SK-N-SH (cell line): Measurements from ENCODE around the gene STX1A. TPM values are rescaled to one million over a fixed set of nuclear protein-coding genes. Genes with fewer than 3 reads are reported as not detected.

Experiments
- CTCF ChIA-PET: fragments of 300-600, 350-600 bp; formaldehyde crosslinking; extraction: SDS; loops from one replicate; lab custom pipeline; 2021; lab: Yijun Ruan, JAX
- POLR2A ChIA-PET: fragments of 350-600 bp; sonication (Branson Sonifier 250); formaldehyde crosslinking; extraction: SDS; loops from one replicate; lab custom pipeline; 2020; ENCODE audit warnings: antibody characterized with exemption, inconsistent platforms; lab: Yijun Ruan, JAX
- DNase-seq: peaks from one replicate; pipeline ENCODE4 v3.0.0; 2012
- H2AFZ ChIP-seq: fragments of 200-600 bp; sonication (generic); 2 replicates; pipeline ENCODE4 v1.8.1; 2016; ENCODE audit warnings: antibody characterized with exemption, mild to moderate bottlenecking, low read depth
- H3F3A ChIP-seq: fragments of 200-600 bp; sonication (generic); replicated peaks from 2 replicates; pipeline ENCODE3; 2016; ENCODE audit warnings: antibody characterized with exemption, mild to moderate bottlenecking; ENCODE audit not compliant: insufficient read depth
- H3K27ac ChIP-seq, 2 experiments: fragments of 200-500 bp in 1 of 2; fragments of 200-600 bp in 1 of 2; sonication (Bioruptor generic) in 1 of 2; sonication (generic), shearing (Covaris generic) in 1 of 2; 2 replicates each; pipeline versions ENCODE4 v1.5.1 to v1.6.1; 2014 to 2016; ENCODE audit warnings: low read depth in 2 of 2, inconsistent platforms in 1 of 2, low read length in 1 of 2, mild to moderate bottlenecking in 1 of 2, mixed read lengths in 1 of 2
- H3K27me3 ChIP-seq: fragments of 200-600 bp; sonication (generic), shearing (Covaris generic); 2 replicates; pipeline ENCODE4 v1.6.1; 2016; ENCODE audit warnings: mixed run types; ENCODE audit not compliant: insufficient read depth
- H3K36me3 ChIP-seq, 2 experiments: fragments of 200-500 bp in 1 of 2; fragments of 200-600 bp in 1 of 2; sonication (Bioruptor generic) in 1 of 2; sonication (generic) in 1 of 2; replicated peaks in 1 of 2; 2 replicates each; pipeline versions ENCODE3 to v1.5.1; 2014 to 2016; ENCODE audit warnings: low read length in 1 of 2, mild to moderate bottlenecking in 1 of 2; ENCODE audit not compliant: insufficient read depth in 2 of 2, control insufficient read depth in 1 of 2
- H3K4me1 ChIP-seq, 2 experiments: fragments of 200-500 bp in 1 of 2; fragments of 200-600 bp in 1 of 2; sonication (Bioruptor generic) in 1 of 2; sonication (generic), shearing (Covaris generic) in 1 of 2; 2 replicates each; pipeline versions ENCODE4 v1.5.1 to v1.6.1; 2014 to 2016; ENCODE audit warnings: low read depth in 1 of 2, low read length in 1 of 2, mixed run types in 1 of 2; ENCODE audit not compliant: insufficient read depth in 2 of 2, control insufficient read depth in 1 of 2
- H3K4me2 ChIP-seq: fragments of 200-600 bp; sonication (generic), shearing (Covaris generic); 2 replicates; pipeline ENCODE4 v1.6.1; 2017; ENCODE audit warnings: mixed run types
- H3K4me3 ChIP-seq, 2 experiments: fragments of 200-500 bp in 1 of 2; fragments of 200-600 bp in 1 of 2; sonication (Bioruptor generic) in 1 of 2; sonication (generic), shearing (Covaris generic) in 1 of 2; 2 replicates each; pipeline versions ENCODE4 v1.5.1 to v1.8.1; 2014 to 2016; ENCODE audit warnings: low read depth in 2 of 2, inconsistent platforms in 1 of 2, low read length in 1 of 2, mild to moderate bottlenecking in 1 of 2, mixed read lengths in 1 of 2, moderate library complexity in 1 of 2
- H3K79me2 ChIP-seq: fragments of 200-600 bp; sonication (generic); 2 replicates; pipeline ENCODE4 v1.8.1; 2017; ENCODE audit warnings: mild to moderate bottlenecking; ENCODE audit not compliant: insufficient read depth
- H3K9ac ChIP-seq: fragments of 200-600 bp; sonication (generic); 2 replicates; pipeline ENCODE4 v1.6.1; 2017; ENCODE audit warnings: mixed run types
- H3K9me2 ChIP-seq: fragments of 200-600 bp; sonication (generic); 2 replicates; pipeline ENCODE4 v1.6.1; 2017; ENCODE audit warnings: mixed run types
- H3K9me3 ChIP-seq: fragments of 200-600 bp; sonication (generic); 2 replicates; pipeline ENCODE4 v1.6.1; 2017; ENCODE audit warnings: mixed run types, mild to moderate bottlenecking, moderate library complexity
- H4K20me1 ChIP-seq: fragments of 200-600 bp; sonication (generic); 2 replicates; pipeline ENCODE4 v1.6.1; 2017; ENCODE audit warnings: mild to moderate bottlenecking, mixed run types; ENCODE audit not compliant: insufficient read depth
- CHD2 ChIP-seq: fragments of 150-350 bp; IDR thresholded peaks from 2 replicates; pipeline ENCODE4 v1.6.1; 2018; ENCODE audit warnings: low read length; ENCODE audit not compliant: partially characterized antibody
- ELF1 ChIP-seq: IDR thresholded peaks from 2 replicates; pipeline ENCODE4 v1.4.0; 2012
- EP300 ChIP-seq, 2 experiments: IDR thresholded peaks; 2 replicates each; pipeline versions ENCODE4 v1.4.0 to v1.6.1; 2012; ENCODE audit warnings: borderline replicate concordance in 1 of 2, low read depth in 1 of 2, low read length in 1 of 2
- EZH2phosphoT487 ChIP-seq: fragments of 200-600 bp; sonication (generic); IDR thresholded peaks from 2 replicates; pipeline ENCODE4 v1.6.1; 2017; ENCODE audit warnings: low read depth, mixed run types, mild to moderate bottlenecking, antibody characterized with exemption, moderate library complexity, borderline replicate concordance
- FOSL2 ChIP-seq: IDR thresholded peaks from 2 replicates; pipeline ENCODE4 v1.4.0; 2012; ENCODE audit warnings: low read depth, mild to moderate bottlenecking, moderate library complexity, borderline replicate concordance
- GABPA ChIP-seq: IDR thresholded peaks from 2 replicates; pipeline ENCODE4 v1.4.0; 2012; ENCODE audit warnings: low read depth, mild to moderate bottlenecking
- GATA2 ChIP-seq: sonication (generic); formaldehyde crosslinking; IDR thresholded peaks from 2 replicates; pipeline ENCODE4 v1.5.0; 2020; ENCODE audit warnings: mild to moderate bottlenecking, missing genetic modification reagents
- MEF2A ChIP-seq: IDR thresholded peaks from 2 replicates; pipeline ENCODE4 v1.4.0; 2012; ENCODE audit warnings: low read depth, borderline replicate concordance
- NFIC ChIP-seq: IDR thresholded peaks from 2 replicates; pipeline ENCODE4 v1.4.0; 2012; ENCODE audit warnings: borderline replicate concordance
- NRF1 ChIP-seq: IDR thresholded peaks from 2 replicates; pipeline ENCODE4 v1.6.1; 2012; ENCODE audit warnings: low read depth, mild to moderate bottlenecking, low read length
- POLR2AphosphoS5 ChIP-seq: IDR thresholded peaks from 2 replicates; pipeline ENCODE4 v1.6.1; 2012; ENCODE audit warnings: low read depth, low read length
- RFX5 ChIP-seq: IDR thresholded peaks from 2 replicates; pipeline ENCODE4 v1.6.1; 2012; ENCODE audit warnings: mild to moderate bottlenecking, improper control_type of control experiment, low read length
- SIN3A ChIP-seq: IDR thresholded peaks from 2 replicates; pipeline ENCODE4 v1.6.1; 2012; ENCODE audit warnings: low read depth, mild to moderate bottlenecking, low read length, moderate library complexity, borderline replicate concordance
- SMC3 ChIP-seq: IDR thresholded peaks from 2 replicates; pipeline ENCODE4 v1.6.1; 2012; ENCODE audit warnings: low read depth, low read length, improper control_type of control experiment
- TCF12 ChIP-seq: IDR thresholded peaks from 2 replicates; pipeline ENCODE4 v1.4.0; 2012
- TEAD4 ChIP-seq: IDR thresholded peaks from 2 replicates; pipeline ENCODE4 v1.4.0; 2012; ENCODE audit warnings: mild to moderate bottlenecking, borderline replicate concordance; ENCODE audit not compliant: insufficient read depth
- WGBS: methylation state at CpG from one replicate; pipeline ENCODE4 v1.1.6; 2017; ENCODE audit warnings: low lambda C conversion rate; 5-methylcytosine and 5-hydroxymethylcytosine counted together
- polyA plus RNA-seq, 3 experiments: library from polyadenylated mRNA; depleted of rRNA; stranded (reverse); fragments of >200 nt; gene quantifications; 2 replicates each; pipeline ENCODE4 v1.2.3, GENCODE V29; 2012
- TF ChIP-seq, protein P1 (sequence below): fragments of 200-600 bp; sonication (generic); IDR thresholded peaks from 2 replicates; pipeline ENCODE4 v1.6.1; 2017; ENCODE audit warnings: antibody characterized with exemption, mild to moderate bottlenecking, moderate library complexity
- TF ChIP-seq, protein P2 (sequence below): IDR thresholded peaks from 2 replicates; pipeline ENCODE4 v1.4.0; 2012; ENCODE audit warnings: low read depth, borderline replicate concordance
- TF ChIP-seq, protein P3 (sequence below): IDR thresholded peaks from 2 replicates; pipeline ENCODE4 v1.4.0; 2012; ENCODE audit warnings: low read depth, borderline replicate concordance
- TF ChIP-seq, protein P4 (sequence below): fragments of 150-350 bp; IDR thresholded peaks from 2 replicates; pipeline ENCODE4 v1.6.1; 2017; ENCODE audit warnings: antibody characterized with exemption, low read length, low read depth, borderline replicate concordance
- TF ChIP-seq, protein P5 (sequence below): IDR thresholded peaks from 2 replicates; pipeline ENCODE4 v1.4.0; 2012; ENCODE audit warnings: low read depth
- TF ChIP-seq, protein P6 (sequence below): IDR thresholded peaks from 2 replicates; pipeline ENCODE4; 2012

STX1A gene
- polyA plus RNA-seq, 1 of the 3 experiments (the other 2 are of a cell fraction): 91.1 TPM

DNA sequence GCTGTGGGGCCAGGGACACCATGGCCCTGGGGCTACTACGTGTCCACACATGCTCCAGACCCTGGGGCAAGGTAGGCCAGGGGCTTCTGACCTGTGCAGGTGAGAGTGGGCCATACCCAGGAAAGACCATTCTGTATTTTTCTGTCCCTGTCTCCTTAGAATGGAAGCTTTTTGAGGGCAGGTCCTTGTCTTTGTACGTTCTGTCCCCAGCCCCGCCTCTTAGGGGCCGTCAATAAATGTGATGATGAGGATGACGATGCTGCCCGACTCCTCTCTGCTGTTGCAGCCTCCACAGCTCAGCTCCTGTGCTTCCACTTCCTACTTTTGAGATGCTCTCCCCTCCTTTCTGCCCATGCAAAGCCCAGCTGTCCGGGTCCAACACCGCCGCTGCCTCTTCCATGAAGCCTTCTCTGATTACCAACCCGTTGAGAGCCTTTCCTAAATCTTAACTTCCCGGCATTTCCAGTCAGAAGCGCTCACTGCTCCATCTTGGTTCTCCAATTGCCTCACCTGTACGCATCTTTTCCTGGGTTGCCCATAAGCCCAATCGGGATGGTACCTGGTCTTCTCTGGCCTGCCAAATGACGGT, 47.5 kb downstream of the STX1A start:
- CTCF ChIA-PET: interaction anchor here (0.8 to 5.7 kb wide), 4 partner anchors 29 to 65 kb away, joined by 3 to 30 read pairs (median 17); no protein-coding TSS in a partner anchor
- H4K20me1 ChIP-seq: no peaks in the 10 kb centered on the region
- POLR2A ChIA-PET: no interaction called here

DNA sequence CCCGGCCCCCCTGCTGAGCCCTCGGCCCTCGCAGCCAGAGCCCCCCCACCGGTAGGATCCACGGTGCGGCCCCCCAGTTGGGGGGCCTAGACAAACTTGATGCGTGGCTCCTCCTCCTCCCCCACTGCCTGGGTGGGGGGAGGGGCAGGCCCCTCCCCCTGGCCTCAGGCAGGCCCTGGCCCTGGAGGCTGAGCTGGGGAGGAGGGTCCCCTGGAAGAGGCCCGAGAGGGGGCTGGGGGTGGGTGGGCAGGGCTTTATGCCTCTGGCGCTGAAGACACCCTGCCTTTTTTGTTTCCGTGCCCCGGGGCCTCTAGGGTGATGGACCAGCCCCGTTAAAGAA, 48.2 kb downstream of the STX1A start:
- Histone ChIP-seq H3K9ac (no peak overlapping the region), H3K27me3 (no peaks in the 10 kb centered on the region), H3K79me2 (0 out of 2 replicates have a peak, but pooled peaks cover 4% of the 10 kb centered on the region), H4K20me1 (no peaks in the 10 kb centered on the region), H3K4me1 (peaks cover 0 to 8% of the 10 kb centered on the region in 2 experiments; a peak in 1 of 4 replicates), H2AFZ (no peak overlapping the region), H3K9me3 (no peaks in the 10 kb centered on the region), H3K4me2 (no peak overlapping the region), H3K36me3 (peaks cover 0 to 2% of the 10 kb centered on the region in 2 experiments), H3F3A (peaks cover 5% of the 10 kb centered on the region), H3K9me2 (no peaks in the 10 kb centered on the region), H3K27ac (no peak overlapping the region), H3K4me3 (no peak overlapping the region)
- POLR2A ChIA-PET: no interaction called here
- peak; percentile 45 for DNase-seq
- no peak for TF ChIP-seq GATA2
- no peak for TF ChIP-seq MEF2A
- TF ChIP-seq GABPA: no peak
- TF ChIP-seq, protein P1, sequence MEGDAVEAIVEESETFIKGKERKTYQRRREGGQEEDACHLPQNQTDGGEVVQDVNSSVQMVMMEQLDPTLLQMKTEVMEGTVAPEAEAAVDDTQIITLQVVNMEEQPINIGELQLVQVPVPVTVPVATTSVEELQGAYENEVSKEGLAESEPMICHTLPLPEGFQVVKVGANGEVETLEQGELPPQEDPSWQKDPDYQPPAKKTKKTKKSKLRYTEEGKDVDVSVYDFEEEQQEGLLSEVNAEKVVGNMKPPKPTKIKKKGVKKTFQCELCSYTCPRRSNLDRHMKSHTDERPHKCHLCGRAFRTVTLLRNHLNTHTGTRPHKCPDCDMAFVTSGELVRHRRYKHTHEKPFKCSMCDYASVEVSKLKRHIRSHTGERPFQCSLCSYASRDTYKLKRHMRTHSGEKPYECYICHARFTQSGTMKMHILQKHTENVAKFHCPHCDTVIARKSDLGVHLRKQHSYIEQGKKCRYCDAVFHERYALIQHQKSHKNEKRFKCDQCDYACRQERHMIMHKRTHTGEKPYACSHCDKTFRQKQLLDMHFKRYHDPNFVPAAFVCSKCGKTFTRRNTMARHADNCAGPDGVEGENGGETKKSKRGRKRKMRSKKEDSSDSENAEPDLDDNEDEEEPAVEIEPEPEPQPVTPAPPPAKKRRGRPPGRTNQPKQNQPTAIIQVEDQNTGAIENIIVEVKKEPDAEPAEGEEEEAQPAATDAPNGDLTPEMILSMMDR: no peak
- TF ChIP-seq EP300 (IDR thresholded peaks at IDR 0.05; ENCODE audit: borderline replicate concordance in 1 of 2, low read depth in 1 of 2, low read length in 1 of 2): no peak
- TF ChIP-seq, protein P2, sequence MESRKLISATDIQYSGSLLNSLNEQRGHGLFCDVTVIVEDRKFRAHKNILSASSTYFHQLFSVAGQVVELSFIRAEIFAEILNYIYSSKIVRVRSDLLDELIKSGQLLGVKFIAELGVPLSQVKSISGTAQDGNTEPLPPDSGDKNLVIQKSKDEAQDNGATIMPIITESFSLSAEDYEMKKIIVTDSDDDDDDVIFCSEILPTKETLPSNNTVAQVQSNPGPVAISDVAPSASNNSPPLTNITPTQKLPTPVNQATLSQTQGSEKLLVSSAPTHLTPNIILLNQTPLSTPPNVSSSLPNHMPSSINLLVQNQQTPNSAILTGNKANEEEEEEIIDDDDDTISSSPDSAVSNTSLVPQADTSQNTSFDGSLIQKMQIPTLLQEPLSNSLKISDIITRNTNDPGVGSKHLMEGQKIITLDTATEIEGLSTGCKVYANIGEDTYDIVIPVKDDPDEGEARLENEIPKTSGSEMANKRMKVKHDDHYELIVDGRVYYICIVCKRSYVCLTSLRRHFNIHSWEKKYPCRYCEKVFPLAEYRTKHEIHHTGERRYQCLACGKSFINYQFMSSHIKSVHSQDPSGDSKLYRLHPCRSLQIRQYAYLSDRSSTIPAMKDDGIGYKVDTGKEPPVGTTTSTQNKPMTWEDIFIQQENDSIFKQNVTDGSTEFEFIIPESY: no peak
- TF ChIP-seq, protein P3, sequence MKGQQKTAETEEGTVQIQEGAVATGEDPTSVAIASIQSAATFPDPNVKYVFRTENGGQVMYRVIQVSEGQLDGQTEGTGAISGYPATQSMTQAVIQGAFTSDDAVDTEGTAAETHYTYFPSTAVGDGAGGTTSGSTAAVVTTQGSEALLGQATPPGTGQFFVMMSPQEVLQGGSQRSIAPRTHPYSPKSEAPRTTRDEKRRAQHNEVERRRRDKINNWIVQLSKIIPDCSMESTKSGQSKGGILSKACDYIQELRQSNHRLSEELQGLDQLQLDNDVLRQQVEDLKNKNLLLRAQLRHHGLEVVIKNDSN: no peak
- TF ChIP-seq ELF1: no peak
- TF ChIP-seq POLR2AphosphoS5: no peak
- no peak for TF ChIP-seq TEAD4
- TF ChIP-seq RFX5: no peak
- TF ChIP-seq, protein P4, sequence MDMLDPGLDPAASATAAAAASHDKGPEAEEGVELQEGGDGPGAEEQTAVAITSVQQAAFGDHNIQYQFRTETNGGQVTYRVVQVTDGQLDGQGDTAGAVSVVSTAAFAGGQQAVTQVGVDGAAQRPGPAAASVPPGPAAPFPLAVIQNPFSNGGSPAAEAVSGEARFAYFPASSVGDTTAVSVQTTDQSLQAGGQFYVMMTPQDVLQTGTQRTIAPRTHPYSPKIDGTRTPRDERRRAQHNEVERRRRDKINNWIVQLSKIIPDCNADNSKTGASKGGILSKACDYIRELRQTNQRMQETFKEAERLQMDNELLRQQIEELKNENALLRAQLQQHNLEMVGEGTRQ: no peak
- TF ChIP-seq, protein P5, sequence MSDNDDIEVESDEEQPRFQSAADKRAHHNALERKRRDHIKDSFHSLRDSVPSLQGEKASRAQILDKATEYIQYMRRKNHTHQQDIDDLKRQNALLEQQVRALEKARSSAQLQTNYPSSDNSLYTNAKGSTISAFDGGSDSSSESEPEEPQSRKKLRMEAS: no peak
- no peak for TF ChIP-seq NFIC
- no peak for TF ChIP-seq CHD2
- TF ChIP-seq, protein P6, sequence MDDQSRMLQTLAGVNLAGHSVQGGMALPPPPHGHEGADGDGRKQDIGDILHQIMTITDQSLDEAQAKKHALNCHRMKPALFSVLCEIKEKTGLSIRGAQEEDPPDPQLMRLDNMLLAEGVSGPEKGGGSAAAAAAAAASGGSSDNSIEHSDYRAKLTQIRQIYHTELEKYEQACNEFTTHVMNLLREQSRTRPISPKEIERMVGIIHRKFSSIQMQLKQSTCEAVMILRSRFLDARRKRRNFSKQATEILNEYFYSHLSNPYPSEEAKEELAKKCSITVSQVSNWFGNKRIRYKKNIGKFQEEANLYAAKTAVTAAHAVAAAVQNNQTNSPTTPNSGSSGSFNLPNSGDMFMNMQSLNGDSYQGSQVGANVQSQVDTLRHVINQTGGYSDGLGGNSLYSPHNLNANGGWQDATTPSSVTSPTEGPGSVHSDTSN: no peak
- TF ChIP-seq EZH2phosphoT487: no peak
- TF ChIP-seq TCF12: no peak
- 83% methylated on average over 6 of the region's 12 CpGs for WGBS
- CTCF ChIA-PET: interaction anchor here (0.8 to 7.9 kb wide), 4 partner anchors 30 to 67 kb away, joined by 3 to 125 read pairs (median 20); no protein-coding TSS in a partner anchor

More for the DNA sequence above, 47.5 kb downstream of the STX1A start:
- 98% methylated on average over 15 of the region's 15 CpGs for WGBS
- no peak overlapping the region for H3K27ac ChIP-seq
- H3K4me1 ChIP-seq: peaks cover 0 to 8% of the 10 kb centered on the region in 2 experiments; a peak in 1 of 4 replicates
- H3F3A ChIP-seq: no peaks in the 10 kb centered on the region
- H3K9me2 ChIP-seq: no peaks in the 10 kb centered on the region
- H3K4me3 ChIP-seq: no peak overlapping the region
- H3K79me2 ChIP-seq: 0 out of 2 replicates have a peak, but pooled peaks cover 4% of the 10 kb centered on the region
- peaks cover 0 to 2% of the 10 kb centered on the region in 2 experiments for H3K36me3 ChIP-seq
- no peaks in the 10 kb centered on the region for H3K9me3 ChIP-seq
- no peak overlapping the region for H3K4me2 ChIP-seq
- H2AFZ ChIP-seq: no peak overlapping the region
- no peaks in the 10 kb centered on the region for H3K27me3 ChIP-seq
- no peak overlapping the region for H3K9ac ChIP-seq
- DNase-seq: no peak
- TF ChIP-seq FOSL2 (no peak), NRF1 (no peak), SIN3A (no peak), SMC3 (no peak), NFIC (no peak), POLR2AphosphoS5 (no peak; the same call in 1 of the 2 replicates)
